HG03469 (cell line): ENCODE results near the gene ARHGAP15.

Source experiments
- ATAC-seq: cut with Tn5 transposase; IDR thresholded peaks from one replicate; pipeline ENCODE4 v1.9.1; 2021; ENCODE audit warnings: mild to moderate bottlenecking, moderate library complexity, moderate number of reproducible peaks; ENCODE audit not compliant: unreplicated experiment

ARHGAP15 gene

DNA sequence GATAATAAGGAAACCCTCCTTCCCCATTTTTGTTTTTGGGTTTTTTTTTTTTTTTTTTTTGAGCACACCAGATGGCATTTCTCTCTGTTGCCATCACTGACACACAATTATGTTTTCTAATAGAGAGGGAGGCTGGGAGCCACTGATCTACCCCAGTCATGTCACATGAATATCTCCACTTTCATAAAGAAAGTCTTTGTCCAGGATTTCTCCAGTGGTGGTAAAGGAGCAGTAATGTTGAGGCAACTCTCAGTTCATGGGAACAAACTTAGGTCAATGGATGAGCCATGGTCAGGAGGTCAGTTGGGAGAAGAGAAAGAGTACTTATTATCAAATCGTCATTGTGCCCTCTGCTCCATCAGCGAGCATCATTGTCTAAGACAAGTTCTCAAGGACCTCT lies 603.7 kb downstream of the ARHGAP15 start:
- ATAC-seq, result no peak

DNA sequence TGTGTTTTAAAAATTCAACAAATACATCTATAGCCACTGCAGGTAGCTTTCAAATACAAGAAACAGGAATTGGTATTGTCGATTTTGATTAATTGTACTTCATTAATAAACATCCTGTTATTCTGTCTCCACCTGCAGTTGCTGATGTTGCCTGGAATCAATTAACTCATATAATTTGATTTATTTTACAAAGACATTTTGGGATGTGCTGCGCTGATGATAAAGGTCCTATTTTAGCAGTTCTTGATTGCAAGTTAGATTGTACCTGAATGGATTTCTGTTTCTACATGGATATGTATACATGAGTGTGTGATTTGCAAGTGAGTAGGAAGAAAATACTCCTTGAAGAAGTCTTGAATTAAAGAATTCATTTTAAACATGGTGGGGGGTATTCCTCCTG lies 605.3 kb downstream of the ARHGAP15 start:
- ATAC-seq, result no peak

GRCh38 chr2:143736904-143737303 lies 607.7 kb downstream of the ARHGAP15 start:
- ATAC-seq, result no peak

DNA sequence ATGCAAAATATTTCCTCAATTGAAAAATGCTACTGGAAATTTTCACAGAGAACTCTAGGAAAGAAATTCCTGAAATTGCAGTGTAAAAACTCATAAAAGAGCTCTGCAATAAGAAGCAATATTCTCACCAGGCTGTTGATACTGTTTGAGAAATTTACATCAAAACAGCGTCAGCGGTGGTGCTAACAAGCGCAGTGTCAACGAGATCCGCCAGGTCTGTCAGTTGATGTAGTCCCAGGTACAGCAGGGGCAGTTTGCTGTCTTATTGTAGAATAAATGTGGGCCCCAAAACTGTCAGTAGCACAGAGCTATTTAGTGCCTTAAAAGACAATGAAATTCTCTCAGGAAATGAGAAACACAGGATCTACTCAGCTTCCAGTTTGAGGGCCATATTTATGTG lies 611.2 kb downstream of the ARHGAP15 start:
- ATAC-seq, result no peak

- ATAC-seq, result no peak
Observed at GRCh38 chr2:143741205-143741604, 612.0 kb downstream of the ARHGAP15 start.

DNA sequence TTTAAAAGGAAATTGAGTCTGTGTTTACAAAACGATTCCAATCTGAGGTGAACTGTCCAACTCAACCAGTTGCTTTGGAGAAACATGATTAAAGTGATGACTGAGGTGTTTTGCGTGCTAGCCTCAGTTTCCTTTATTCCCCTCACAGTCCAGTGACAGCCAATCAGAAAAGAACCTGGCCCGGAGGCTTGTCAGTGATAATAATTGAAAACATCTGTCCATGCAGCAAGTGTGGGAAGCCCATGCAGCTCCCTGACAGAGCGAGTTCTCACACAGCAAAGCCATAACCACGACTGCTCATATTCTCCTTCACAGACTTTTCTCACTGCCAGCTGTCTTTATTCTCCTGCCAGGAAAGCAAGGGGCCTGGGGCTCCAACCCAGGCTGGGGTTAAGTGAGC lies 613.4 kb downstream of the ARHGAP15 start:
- ATAC-seq, result no peak

DNA sequence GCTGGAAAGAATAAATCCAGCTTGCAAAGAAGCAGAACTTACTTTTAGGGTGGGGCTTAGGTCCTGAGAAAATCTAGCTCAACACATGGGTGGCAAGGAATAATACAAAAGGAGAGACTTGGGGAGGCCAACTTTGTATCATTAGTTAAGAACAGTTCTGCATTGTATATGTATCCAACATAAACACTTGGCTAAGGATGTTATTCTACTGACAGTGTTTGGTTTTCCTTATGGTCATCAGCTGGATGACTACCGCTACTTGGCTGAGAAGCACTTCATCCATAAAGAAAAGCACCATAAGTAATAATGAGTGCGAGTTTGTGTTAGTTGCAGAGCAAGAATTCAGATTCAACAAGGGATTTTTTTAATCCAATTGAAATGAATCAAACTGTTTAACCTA lies 614.9 kb downstream of the ARHGAP15 start:
- ATAC-seq, result no peak

DNA sequence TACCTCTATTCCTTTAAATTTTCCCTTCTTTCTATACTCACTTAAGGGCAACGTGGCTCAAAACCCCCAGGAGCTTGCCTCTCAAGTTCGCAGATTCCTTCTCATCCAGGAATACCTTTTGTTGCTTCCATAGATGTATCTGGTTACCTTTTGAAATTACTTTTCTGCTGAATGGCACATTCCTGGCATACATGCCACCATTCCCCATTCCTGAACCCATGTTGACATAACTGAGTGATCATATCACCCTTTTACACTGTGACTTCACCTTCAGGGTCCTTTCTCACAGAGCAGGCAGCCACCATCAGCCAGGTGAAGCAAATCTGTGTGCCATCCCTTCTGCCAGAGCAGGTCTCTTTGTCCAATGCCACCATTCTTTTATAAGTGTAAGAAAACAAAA lies 615.8 kb downstream of the ARHGAP15 start:
- ATAC-seq, result no peak

DNA sequence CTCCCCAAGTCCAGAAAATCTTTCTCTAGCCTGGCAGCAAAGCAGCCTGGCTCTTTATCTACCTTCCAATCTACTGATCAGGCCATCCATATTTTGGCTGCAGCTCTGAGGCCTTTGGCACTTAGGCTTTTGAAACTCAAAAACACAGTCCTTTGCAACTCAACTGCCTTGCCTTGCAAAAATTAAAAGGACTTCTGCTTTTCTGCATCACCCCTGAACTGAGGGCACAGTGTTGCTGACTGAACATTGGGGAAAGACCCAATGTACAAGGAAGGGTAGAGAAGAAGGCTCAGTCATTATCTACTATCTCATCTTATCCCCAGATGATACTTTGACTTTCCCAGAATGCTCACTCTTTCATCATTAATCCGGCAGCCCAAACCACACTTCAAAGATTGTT lies 625.5 kb downstream of the ARHGAP15 start:
- no peak for ATAC-seq

DNA sequence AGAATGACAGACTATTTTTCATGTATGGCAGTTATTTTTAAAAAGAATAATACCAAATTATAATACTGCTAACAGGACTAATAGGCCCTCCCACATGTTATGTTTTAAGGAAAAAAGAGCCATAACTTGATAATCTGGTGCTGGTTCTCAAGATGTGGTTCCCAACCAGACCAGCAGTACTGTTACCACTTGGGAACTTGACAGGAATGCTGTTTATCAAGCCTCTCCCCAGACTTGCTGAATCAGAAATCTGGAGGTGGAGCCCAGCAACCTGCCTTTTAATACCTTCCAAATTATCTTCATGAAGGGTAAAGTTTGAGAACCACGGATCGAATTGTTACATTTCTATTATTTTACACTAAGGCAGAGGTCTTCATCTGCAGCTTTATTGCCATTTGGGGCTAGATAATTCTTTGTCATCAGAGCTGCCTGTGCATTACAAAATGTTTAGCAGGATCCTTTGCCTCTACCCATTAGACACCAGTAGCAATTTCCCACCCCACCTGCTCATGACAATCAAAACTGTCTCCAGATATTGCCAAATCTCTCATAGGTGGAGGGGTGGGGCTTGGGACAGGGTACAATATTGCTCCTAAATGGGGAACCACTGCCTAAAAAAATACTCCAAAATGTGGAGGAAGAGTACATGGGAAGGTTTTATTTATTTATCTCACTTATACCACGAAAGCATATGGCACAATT lies 629.6 kb downstream of the ARHGAP15 start:
- ATAC-seq, result no peak

DNA sequence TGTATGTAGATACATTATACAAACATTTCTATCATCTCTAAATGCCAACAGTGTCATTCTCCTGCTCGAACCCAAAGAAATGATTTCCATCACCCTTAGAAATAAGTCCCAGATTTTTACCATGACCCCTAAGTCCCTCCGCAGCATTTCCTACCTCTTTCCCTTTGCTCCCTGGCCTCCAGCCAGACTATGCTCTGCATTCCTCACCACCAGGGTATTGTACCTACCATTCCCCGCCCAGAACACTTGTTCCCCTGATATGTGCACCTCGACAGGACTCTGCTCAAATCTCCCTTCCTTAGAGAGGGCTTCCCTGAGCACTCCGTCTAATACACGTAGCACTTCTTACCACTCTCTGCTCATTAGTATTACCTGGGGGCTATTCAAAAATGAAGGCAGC lies 630.2 kb downstream of the ARHGAP15 start:
- no peak for ATAC-seq

DNA sequence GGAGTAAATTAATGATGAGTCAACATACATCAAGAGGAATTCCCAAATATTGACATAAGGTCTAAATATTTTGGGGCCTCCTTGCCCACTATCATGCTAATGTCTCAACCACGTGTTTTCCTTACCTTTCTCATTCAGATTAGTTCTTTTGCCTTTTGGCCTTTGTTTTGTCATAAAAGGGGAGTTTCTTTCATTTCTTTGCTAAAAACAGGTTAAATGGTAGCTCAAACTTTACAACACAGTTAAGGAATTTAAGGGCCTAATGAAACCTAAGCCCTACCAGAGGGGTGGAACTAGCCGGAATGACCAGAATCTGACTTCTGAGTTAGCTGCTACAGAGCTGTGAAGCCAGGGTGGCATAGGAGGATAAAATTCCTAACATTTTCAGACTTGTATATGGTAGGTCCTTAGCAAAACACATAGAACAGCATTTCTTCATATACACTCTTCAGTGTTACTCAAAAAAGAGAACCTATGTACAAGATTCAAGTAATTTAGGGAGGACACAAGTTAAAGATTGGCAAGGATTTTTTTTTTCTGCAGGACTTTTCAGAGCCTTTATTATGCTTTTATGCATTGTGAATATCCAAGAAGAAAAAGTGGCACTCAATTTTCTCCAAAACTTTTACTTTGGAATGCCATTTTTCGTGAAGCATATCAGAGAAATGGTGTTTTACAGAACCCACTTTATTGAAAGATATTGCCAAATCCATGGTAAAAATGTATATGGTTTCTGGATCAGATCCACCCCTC lies 633.1 kb downstream of the ARHGAP15 start:
- no peak for ATAC-seq

DNA sequence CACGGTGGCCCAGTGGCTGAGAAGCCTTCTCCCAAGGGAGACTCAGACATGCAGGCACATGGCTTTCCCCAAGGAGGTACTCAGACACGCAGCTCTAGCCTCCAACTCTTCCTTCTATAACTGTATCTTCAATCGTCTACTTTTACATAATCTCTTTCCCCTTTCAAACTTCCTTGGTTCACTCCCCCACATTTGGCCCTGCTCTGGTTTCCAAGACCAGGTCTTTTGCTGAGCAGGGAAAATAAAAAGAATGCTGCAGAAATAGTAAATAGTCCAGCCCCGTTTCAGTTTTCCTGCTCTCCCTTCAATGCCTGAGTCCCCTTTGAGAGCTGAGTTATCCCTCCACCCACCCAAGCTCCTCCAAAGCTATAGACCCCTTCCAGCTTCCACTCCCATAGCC lies 635.0 kb downstream of the ARHGAP15 start:
- no peak for ATAC-seq

- ATAC-seq, result no peak
Observed at GRCh38 chr2:143764706-143765105, 635.5 kb downstream of the ARHGAP15 start.

DNA sequence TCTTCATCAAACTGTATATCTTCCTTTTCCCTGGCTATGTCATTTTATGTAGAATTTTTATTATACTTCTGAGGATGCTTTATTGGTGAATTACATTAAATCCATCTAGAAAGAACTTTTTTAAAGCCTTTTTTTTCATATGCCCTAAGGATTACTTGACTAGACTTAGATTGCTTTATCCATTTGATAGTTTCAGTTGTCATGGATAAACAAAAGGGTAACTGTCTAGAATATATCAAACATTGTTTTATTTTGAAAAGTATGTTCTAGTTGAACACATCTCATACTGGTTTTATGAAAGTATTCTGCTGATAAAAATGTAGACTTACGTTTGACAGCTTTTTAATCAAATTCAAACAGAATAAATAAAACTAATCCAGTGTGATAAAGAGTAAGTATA lies 639.8 kb downstream of the ARHGAP15 start:
- no peak for ATAC-seq

GRCh38 chr2:143771939-143772338 lies 642.7 kb downstream of the ARHGAP15 start:
- no peak for ATAC-seq

GRCh38 chr2:143776526-143777297 lies 647.5 kb downstream of the ARHGAP15 start:
- no peak for ATAC-seq

DNA sequence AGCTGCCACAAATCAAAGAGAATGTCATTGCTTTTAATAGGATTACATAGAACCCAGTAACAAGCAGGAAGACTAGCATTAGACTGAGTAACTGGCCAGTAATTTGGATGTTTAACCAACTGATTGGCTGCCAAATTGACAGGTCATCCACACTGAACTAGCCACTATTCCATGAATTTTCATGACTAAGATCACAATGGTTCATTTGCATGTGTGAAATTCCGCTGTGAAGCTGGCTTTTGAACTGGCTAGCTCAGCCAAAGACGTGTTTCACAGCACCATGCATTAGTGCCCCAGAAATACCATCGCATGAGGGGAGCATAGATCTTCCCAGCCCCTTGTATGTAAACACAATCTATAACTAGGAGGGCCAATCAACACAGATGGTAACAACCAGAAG lies 649.8 kb downstream of the ARHGAP15 start:
- ATAC-seq, result no peak

- ATAC-seq, result no peak
Observed at GRCh38 chr2:143786026-143786765, 657.0 kb downstream of the ARHGAP15 start.

DNA sequence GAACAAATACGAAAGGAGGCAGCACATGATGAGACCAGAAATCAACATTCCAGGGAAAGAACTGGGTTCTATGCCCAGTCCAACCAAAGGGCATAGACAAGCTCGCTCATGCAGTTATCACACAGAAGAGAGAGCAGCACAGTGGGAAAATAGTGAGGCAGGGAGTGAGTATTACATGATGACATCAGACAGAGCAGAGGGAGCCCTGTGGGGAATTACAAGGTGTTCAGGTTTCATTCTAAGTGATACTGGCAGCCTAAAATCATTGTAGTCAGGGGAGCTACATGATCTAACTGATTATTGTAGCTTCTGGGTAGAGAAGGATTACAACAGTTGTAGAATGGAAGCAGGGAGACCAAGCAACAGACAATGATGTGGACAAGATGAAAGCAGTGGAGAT lies 658.5 kb downstream of the ARHGAP15 start:
- no peak for ATAC-seq

- ATAC-seq, result no peak
Observed at GRCh38 chr2:143792602-143793001, 663.4 kb downstream of the ARHGAP15 start.
